Endothelial cell (in vitro differentiated cells): Measurements from ENCODE around the gene HTT. TPM values are rescaled to one million over a fixed set of nuclear protein-coding genes. Genes with fewer than 3 reads are reported as not detected.

ENCODE experiments used
- DNase-seq: peaks from one replicate; pipeline ENCODE4 v3.0.0; 2021; ENCODE audit warnings: low spot score
- H3K27ac Mint-ChIP-seq: one replicate; pipeline ENCODE4 v1.8.0; 2021; ENCODE audit warnings: mixed read lengths, inconsistent platforms; ENCODE audit not compliant: unreplicated experiment
- H3K27me3 Mint-ChIP-seq: one replicate; pipeline ENCODE4 v1.8.0; 2021; ENCODE audit warnings: mild to moderate bottlenecking, moderate library complexity, mixed read lengths, inconsistent platforms; ENCODE audit not compliant: unreplicated experiment
- H3K36me3 Mint-ChIP-seq: one replicate; pipeline ENCODE4 v1.8.0; 2021; ENCODE audit warnings: mild to moderate bottlenecking, low read depth, mixed read lengths, inconsistent platforms; ENCODE audit not compliant: unreplicated experiment
- H3K4me1 Mint-ChIP-seq: one replicate; pipeline ENCODE4 v1.8.0; 2021; ENCODE audit warnings: mild to moderate bottlenecking, mixed read lengths, inconsistent platforms; ENCODE audit not compliant: unreplicated experiment
- H3K4me3 Mint-ChIP-seq: one replicate; pipeline ENCODE4 v1.8.0; 2021; ENCODE audit warnings: mild to moderate bottlenecking, mixed read lengths, inconsistent platforms; ENCODE audit not compliant: unreplicated experiment
- H3K9me3 Mint-ChIP-seq: one replicate; pipeline ENCODE4 v1.8.0; 2021; ENCODE audit warnings: mixed read lengths, inconsistent platforms; ENCODE audit not compliant: unreplicated experiment
- total RNA-seq: library from RNA; stranded (reverse); fragmentation: NEBNext Ultra II Directional; extraction: Animal tissue kit (Norgen Biotek cat#: 25700); gene quantifications from one replicate; pipeline ENCODE4 v1.2.1, GENCODE V29; 2021; ENCODE audit not compliant: unreplicated experiment
- TF ChIP-seq, protein P1 (sequence below): fragments of 200-600 bp; sonication (generic); IDR thresholded peaks from one replicate; pipeline ENCODE4 v1.5.0; 2021; ENCODE audit warnings: antibody characterized with exemption; ENCODE audit not compliant: unreplicated experiment

Gene HTT
- total RNA-seq, 1 donor from 2014 or later, result 62.4 TPM

DNA sequence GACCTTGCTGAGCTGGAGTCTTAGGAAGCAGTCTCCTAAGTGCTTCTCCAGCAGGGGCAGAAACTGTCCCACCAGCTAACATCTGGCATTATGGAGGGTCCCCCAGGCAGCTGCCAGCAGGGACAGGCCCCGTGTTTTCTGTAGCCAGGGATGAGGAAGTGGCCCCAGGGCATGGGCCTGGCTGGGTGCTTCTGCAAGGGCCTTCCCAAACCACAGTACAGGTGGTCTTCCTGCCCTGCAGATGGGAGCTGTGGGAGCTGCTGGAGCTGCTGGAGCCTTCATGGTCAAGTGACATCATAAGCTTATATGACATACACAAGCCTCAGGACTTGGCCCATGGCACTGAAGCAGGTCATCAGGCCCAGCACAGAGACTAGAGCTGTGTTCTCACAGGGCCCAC, 169.5 kb downstream of the HTT start:
- Mint-ChIP-seq H3K27me3 (peaks cover 3% of the 10 kb centered on the region), H3K36me3 (peaks cover 23% of the 10 kb centered on the region), H3K27ac (no peak overlapping the region), H3K4me3 (no peak overlapping the region), H3K4me1 (no peaks in the 10 kb centered on the region), H3K9me3 (no peaks in the 10 kb centered on the region)
- DNase-seq, result no peak
- TF ChIP-seq, protein P1, sequence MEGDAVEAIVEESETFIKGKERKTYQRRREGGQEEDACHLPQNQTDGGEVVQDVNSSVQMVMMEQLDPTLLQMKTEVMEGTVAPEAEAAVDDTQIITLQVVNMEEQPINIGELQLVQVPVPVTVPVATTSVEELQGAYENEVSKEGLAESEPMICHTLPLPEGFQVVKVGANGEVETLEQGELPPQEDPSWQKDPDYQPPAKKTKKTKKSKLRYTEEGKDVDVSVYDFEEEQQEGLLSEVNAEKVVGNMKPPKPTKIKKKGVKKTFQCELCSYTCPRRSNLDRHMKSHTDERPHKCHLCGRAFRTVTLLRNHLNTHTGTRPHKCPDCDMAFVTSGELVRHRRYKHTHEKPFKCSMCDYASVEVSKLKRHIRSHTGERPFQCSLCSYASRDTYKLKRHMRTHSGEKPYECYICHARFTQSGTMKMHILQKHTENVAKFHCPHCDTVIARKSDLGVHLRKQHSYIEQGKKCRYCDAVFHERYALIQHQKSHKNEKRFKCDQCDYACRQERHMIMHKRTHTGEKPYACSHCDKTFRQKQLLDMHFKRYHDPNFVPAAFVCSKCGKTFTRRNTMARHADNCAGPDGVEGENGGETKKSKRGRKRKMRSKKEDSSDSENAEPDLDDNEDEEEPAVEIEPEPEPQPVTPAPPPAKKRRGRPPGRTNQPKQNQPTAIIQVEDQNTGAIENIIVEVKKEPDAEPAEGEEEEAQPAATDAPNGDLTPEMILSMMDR, result no peak

DNA sequence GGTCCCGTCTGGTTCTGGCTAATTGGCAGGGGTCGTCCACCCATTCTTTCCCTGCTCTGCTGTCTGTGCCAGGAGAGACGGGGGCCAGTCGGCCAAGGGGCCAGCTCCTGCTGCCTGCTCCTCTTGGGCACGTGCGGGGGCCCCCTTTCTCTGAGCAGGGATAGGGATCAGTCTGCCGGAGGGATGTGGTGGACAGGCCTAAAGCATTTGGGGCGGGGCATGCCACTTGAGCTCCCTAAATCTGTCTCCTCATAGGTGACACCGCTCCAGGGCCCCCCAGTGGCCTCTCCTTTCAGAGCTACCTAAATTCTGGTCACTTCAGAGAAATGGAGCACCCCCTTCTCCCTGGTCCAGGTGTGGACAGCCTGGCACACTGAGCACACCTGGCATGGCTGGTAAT, 170.3 kb downstream of the HTT start:
- no peaks in the 10 kb centered on the region for H3K9me3 Mint-ChIP-seq
- H3K27ac Mint-ChIP-seq, result no peak overlapping the region
- no peak overlapping the region for H3K4me3 Mint-ChIP-seq
- H3K4me1 Mint-ChIP-seq, result no peaks in the 10 kb centered on the region
- TF ChIP-seq, protein P1, result no peak
- H3K27me3 Mint-ChIP-seq, result peaks cover 4% of the 10 kb centered on the region
- DNase-seq, result no peak
- H3K36me3 Mint-ChIP-seq, result peaks cover 23% of the 10 kb centered on the region

DNA sequence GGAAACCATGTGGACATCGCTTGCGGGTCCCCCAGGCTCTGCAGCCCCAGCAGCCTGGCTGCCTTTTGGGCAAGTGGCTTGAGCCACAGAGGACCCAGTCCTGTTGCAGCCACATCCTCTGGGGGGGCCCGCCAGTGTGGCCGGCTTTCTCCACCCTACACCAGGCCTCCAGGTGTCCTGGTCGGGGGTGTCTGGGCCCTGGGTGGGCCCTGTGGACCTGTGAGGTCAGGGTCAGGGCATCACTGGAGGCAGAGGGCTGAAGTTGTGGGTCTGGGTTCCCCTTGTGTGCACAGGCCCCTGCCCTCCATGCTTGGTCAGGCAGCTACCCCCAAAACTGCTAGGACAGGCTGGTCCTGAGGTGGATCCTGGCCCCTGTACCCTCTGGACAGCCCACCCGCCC, 171.2 kb downstream of the HTT start:
- TF ChIP-seq, protein P1, result no peak
- Mint-ChIP-seq H3K27ac (no peak overlapping the region), H3K4me1 (no peaks in the 10 kb centered on the region), H3K36me3 (peaks cover 22% of the 10 kb centered on the region), H3K27me3 (peaks cover 4% of the 10 kb centered on the region), H3K9me3 (no peaks in the 10 kb centered on the region), H3K4me3 (no peak overlapping the region)
- no peak for DNase-seq

DNA sequence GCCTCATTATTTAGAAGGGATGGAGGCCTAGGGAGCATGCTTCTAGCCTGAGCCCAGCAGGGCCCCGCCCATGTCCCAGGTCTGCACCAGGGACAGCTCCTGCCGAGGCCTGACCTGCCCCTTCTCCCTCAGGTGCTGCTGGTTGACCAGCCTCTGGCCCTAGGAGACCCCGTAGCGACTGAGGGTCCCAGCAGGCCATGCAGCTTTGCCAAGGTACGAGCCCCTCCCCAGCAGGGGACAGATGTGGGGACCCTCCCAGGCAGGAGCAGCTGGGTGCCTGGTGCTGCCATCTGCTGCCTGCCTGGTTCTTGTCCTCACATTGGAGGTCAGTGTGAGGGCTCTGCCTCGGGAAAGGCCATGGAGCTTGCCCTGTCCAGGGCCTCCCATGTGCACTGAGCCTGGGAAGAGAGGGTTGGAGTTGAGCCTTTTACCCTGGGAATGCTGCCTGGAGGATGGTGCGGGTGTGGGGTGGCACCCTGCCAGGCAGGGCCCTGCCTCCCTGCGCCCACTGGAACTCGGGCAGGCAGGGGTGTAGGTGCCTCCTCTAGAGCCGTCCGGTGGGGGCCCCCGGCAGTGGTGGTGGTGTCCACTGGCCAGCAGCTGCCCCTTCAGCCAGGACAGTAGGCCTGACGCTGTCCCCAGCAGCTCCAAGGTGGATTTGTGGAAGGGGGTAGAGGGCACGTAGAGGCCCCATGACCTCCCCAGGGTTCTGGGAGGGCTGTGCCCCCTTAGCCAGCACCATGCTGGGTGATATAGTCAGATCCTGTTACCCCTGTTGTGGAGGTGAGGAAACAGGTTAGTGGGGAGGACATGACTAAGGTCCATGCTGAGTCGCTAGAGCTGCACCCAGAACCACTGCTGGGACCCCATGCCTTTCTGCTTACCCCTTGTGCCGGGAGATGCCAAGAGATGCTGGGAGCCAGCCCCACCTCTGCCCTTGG, 172.2 kb downstream of the HTT start:
- no peak for DNase-seq
- Mint-ChIP-seq H3K9me3 (no peaks in the 10 kb centered on the region), H3K4me1 (no peaks in the 10 kb centered on the region), H3K36me3 (peaks cover 13% of the 10 kb centered on the region), H3K27ac (no peak overlapping the region), H3K27me3 (peaks cover 4% of the 10 kb centered on the region), H3K4me3 (no peak overlapping the region)
- TF ChIP-seq, protein P1, result no peak
